GM19193 (cell line): Measurements from ENCODE around the gene HSF4.
A peak's percentile ranks its signal among the peaks of the same experiment; 100 is the strongest.

ENCODE experiments used
- POLR2A ChIP-seq: IDR thresholded peaks from 4 replicates; pipeline ENCODE4 v1.6.1; 2011; ENCODE audit not compliant: insufficient read depth, insufficient read length; ENCODE audit errors: extremely low read depth

Gene HSF4

DNA sequence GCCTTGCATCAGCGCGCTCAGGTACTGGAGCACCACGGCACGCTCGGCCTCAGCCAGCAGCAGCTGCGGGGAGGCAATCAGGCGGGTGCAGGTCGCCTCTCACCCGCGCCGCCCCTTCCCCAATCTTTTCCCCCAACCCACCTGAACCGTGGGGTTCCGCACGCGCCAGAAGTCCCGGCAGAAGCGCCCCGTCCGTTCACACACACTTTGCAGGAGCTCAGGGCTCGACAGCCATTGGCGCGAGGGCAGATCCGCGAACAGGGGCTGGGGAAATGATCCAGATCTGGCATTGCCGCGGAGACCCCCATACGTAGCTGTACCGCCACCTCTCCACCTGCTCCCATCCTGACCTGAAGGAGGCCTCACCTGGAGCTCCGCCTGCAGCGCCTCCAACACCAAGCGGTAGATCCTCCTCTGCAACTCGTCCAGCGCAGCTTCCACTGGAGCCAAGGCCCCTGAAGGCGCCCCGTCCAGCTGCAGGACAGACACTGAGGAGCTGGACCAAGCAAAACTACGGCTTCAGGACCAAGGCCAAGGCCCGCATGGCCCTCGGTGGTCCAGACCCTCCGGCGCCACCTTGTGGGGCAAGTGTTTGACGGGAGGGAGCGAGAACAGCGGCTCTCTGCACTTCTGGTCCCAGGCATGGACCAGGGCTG lies 20.6 kb downstream of the HSF4 start:
- no peak for TF ChIP-seq POLR2A

DNA sequence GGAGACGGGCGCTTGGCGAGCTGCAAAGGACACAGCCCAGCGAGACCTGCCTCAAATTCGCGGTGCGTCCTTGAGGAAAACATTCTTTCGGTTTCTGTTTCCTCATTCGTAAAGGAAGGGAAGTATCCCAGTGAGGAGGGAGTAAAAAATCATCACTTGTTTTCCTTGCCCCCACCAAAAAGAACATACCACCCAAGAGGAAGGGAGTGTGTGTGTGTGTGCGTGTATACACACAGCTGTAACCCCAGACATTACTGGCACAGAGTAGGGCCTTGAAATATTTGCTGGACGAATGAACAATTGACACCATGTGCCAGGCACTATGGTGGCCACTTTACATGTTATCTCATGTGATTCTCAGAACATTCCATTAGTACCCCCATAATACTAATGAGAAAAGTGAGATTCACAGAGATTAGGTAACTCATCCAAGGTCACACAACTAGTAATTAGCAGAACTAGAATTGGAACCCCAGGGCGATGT lies 21.1 kb downstream of the HSF4 start:
- no peak for TF ChIP-seq POLR2A

DNA sequence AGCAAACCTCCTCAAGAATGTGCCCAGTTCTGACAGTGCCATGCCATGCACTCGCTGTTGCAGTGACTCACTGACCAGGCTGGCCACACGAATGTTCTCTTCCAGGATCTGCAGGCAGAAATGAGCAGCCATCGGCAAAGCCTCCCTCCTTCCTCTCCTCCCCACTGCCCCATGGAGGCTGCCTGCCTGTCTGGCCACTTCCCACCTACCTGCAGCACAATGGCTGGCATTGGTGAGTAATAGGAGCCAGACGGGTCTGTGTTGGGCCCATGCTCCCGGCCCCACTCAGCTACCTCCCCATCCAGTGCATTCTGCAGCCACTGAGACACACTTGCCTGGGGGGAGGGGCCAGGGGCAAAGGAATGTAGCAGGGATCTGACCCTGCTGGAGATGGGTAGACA lies 22.0 kb downstream of the HSF4 start:
- TF ChIP-seq POLR2A: no peak

DNA sequence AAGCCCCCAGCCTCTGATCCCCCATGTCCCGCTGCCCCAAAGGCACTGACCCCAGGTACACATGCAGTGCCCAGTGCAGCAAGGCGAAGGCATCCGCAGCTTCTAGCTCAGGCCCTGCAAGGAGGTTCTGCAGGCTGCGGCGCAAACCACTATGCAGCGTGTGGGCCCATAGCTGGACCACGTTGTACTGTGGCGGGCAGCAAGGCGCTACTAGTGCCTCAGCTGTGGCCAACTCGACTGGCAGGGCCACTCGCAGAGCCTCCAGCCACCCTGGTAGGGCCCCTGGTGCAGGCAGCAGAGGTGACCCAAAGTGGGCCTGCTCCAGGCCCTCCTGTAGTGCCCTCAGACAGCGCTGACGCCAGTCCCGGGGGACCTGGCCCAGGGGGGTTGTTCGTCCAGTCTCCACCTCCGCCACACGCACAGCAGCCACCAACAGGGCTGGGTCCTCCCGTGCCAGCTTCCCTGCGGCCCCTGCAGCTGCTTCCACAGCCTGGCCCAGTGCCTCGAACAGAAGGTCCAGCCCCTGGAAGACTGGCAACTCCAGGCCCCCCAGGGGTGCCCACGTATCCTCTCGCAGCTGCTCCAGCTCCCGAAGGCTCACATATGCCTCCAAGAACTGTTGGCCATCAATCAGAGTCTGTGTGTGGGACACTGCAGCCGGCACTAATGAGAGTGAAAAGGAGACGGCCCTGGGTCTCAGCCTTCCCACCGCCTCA lies 22.8 kb downstream of the HSF4 start:
- no peak for TF ChIP-seq POLR2A

DNA sequence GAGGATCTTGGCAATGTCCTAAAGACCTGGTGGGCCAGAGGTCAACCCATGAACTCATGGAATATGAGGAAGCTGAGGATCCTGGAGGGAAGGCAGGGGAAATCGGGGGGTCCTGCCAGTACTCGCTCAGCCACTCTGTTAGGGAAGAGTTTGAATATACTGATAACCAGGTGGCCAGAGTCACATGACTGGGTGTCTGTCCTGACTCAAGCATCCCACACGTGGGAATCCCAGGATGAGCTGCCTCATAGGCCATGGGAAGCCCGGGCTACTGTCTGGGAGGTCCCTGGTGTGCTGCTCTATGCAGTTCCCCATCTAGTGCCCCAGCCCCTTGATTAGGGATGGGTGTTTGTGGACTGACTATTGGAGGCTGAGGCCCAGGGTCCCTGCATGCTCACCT lies 23.8 kb downstream of the HSF4 start:
- no peak for TF ChIP-seq POLR2A

DNA sequence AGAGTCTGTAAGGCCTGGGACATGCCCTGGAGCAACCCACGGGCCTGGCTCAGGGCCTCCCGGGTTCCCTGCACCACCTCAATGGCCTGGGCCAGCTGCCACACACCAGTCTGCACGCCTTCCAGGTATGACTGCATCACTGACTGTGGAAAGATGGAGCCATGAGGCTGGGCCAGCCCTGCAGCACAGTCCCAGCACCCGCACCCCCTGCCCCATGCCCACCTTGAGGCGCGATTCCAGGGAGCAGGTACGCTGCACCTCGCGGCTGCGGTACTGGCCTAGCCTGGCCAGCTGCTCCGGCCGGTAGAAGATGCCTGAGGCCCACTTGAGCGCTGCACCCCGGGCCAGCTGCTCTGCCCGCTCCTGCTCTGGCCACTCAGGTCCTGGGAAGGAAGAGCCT lies 24.3 kb downstream of the HSF4 start:
- TF ChIP-seq POLR2A: no peak

DNA sequence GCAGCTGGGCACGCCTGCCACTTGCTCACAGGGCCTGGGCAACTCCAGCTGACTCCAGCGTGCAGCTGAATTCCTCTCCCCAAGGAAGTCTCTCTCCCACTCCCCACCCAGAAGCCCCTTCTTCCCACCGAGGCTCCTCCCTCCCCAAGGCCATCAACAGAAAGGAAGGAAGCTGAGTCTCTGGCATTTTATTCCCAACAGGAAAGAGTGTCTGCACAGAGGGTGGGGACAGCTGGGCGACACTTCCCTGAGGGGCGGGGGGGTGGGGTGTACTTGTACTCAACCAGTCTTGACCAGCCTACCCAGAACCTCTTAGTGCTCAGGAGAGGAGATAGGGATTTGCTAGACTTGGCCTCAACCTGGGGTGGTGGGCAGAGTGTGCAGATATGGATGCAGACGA lies 25.5 kb downstream of the HSF4 start, which contains the start of gene EXOC3L1:
Gene EXOC3L1 (minus strand): TSS at position 96 of the 400 bp plus-strand sequence. CDS start 460 bp downstream, outside the sequence.
- TF ChIP-seq POLR2A: no peak

DNA sequence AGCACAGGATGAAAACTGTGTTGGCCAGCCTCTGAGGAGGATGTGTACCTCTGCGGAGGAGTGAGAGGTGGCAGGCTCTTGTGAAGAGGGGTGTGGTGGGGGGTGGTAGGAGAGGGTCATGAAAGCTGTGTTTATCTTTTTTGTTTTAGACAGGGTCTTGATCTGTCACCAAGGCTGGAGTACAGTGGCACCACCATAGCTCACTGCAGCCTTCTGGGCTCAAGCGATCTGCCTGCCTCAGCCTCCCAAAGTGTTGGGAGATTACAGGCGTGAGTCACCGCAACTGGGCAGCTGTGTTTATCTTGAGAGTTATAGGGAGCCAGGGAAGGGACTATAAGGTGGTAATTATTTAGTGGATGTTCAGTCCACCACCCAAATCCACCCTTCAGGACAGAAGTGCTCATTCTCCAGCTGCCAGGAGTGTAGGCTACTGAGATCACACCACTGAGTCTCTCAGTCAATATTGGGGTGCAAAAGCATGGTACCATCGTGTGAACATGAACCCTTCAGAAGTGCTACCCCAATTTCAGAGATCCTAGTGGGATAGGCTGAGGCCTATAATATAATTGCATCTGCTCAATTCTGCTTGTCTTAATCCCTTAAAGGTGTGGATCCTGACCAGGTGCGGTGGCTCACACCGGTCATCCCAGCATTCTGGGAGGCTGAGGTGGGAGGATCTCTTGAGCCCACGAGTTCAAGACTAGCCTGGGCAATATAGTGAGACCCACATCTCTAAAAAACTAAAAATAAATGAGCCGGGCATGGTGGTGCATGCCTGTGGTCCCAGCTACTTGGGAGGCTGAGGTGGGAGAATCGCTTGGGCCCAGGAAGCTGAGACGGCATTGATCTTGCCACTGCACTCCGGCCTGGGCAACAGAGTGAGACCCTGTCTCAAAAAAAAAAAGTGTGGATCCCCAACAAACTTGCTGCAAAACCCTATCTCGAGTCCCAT lies 26.2 kb downstream of the HSF4 start:
- TF ChIP-seq POLR2A: no peak

DNA sequence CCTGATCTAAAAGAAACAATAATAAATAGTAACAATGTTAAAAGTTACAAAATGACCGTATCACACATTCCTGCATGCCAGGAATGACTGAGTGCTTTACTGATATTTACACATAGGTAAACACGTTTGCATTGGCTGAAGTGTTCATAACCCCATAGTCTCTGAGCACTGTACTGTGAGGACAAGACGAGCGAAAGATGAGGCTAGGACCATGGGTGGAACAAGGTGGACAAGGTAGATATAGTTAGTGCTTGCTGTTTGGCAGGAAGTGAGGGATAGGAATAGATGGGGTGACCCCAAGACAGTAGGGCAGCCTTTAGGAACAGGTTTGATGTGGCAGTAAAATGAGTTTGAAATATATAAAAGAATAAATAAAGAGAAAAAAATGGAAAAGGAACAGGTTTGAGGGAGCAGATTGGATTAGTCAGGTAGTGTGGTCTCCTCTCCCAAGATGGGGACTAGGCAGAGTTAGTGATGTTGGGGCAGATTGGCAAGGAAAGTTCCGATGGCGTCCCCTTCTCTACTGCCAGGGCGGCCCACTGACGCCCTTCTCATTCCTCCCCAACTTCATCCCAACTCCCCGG lies 27.0 kb downstream of the HSF4 start:
- TF ChIP-seq POLR2A: no peak

DNA sequence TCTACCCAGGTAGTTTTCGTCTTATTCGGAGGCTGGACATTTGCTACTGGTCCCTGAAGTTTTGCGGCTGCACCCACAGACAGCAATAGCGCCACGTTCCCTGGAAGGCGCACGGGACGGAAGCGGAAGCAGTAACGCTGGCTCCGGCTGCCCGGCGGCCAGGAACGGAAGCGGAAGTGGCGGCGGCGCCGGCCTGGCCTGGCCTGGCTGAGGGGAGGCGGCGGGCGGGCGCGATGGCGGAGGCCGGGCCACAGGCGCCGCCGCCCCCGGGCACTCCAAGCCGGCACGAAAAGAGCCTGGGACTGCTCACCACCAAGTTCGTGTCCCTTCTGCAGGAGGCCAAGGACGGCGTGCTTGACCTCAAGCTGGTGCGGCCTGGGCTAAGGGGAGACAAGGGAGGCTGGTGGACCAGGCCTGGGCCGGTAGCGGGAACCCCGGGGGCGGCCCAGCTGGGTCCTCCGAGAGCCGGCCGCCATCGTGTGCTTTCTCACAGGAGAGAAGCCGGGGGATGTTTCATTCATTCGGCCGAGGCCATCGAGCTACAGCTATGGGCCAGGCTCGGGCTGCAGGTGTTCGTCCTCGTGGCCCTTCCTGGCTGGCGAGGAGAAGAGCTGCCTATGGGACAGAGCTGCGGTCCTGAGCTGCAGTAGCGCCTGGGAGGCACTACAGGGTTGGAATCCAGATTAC lies 27.6 kb downstream of the HSF4 start, which contains the start of gene E2F4:
Gene E2F4 (plus strand): TSS at position 161 of the 687 bp plus-strand sequence. CDS start 73 bp downstream, at position 234.
- peak; percentile 87 for TF ChIP-seq POLR2A

DNA sequence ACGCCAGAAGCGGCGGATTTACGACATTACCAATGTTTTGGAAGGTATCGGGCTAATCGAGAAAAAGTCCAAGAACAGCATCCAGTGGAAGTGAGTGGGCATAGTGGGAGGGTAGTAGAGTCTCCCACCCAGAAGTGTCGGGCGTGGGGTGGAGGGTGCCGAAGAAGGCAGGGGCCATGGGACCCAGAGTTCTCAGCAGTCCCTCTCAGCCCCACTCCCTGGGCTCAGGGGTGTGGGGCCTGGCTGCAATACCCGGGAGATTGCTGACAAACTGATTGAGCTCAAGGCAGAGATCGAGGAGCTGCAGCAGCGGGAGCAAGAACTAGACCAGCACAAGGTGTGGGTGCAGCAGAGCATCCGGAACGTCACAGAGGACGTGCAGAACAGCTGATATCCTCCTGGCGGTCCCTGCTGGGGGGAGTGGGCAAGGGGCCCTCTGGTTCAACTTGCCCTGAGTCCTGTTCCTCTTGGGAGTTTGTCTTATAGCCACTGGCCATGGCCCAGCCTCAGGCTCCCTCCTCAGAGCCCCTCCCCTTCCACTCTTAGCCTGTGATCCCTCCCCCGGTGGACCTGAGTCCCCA lies 28.3 kb downstream of the HSF4 start:
- TF ChIP-seq POLR2A: no peak

DNA sequence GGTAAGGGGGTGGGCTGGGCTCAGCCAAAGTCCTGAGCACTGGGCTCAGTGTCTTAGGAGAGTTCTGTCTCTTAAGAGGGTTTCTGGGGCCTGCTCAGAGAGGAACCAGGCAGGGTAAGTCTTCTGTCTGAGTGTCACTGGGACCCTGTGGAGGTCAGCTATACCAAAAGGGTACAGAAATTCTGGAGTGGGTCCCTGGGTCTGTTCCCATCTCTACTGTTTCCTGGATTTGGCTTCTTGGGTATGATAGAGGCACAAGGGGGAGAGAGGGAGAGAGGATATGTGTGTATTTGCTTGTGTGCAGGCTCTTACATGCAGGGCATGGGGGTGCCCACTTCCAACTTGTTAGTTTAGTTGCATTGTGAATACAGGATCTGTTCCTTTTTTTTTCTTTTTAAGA lies 29.0 kb downstream of the HSF4 start:
- TF ChIP-seq POLR2A: no peak

DNA sequence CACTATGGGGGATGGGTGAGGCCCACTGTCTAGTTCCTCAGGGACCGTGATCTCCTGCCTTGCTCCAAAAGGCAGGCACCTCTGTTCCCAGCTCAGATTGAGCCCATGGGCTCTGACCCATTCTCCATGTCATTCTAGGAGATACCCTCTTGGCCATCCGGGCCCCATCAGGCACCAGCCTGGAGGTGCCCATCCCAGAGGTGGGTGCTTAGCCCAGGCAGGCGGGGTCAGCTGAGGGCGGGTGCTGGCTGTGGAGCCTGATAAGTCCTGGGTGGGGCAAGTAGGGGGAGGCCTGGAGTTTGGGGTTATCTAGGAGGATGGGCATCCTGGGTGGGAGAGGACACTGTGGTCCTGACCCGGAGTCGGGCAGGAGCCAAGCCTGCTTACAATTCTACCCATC lies 29.7 kb downstream of the HSF4 start:
- no peak for TF ChIP-seq POLR2A

DNA sequence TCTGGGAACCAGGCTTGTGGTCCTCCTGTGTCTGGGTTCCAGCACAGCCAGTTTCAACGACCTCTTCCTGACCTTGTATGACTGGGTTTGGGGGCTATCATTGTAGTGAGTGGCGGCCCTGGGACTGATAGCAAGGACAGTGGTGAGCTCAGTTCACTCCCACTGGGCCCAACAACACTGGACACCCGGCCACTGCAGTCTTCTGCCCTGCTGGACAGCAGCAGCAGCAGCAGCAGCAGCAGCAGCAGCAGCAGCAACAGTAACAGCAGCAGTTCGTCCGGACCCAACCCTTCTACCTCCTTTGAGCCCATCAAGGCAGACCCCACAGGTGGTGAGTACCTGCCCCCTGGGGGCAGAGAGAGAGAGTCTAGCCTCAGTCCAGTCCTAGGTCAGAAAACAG lies 31.1 kb downstream of the HSF4 start:
- TF ChIP-seq POLR2A: no peak
